HCT116 (cell line): ENCODE results near the gene PCDHGB3.

ENCODE experiments used
- ATF3 ChIP-seq: IDR thresholded peaks from 2 replicates; pipeline ENCODE4 v1.6.1; 2012
- CTCF ChIP-seq, 3 experiments: fragments of 200-600 bp in 1 of 3; sonication (generic) in 1 of 3; IDR thresholded peaks in 2 of 3; conservative IDR thresholded peaks in 1 of 3; 2 replicates each; pipeline ENCODE4 v1.5.1; 2012 to 2017; ENCODE audit warnings: low read depth in 2 of 3, low read length in 2 of 3, antibody characterized with exemption in 1 of 3, borderline replicate concordance in 1 of 3, control low read depth in 1 of 3, mild to moderate bottlenecking in 1 of 3, mixed read lengths in 1 of 3, mixed run types in 1 of 3, moderate library complexity in 1 of 3; ENCODE audit not compliant: insufficient read depth in 1 of 3
- EZH2 ChIP-seq: fragments of 200-600 bp; sonication (generic); IDR thresholded peaks from 2 replicates; pipeline ENCODE4 v1.6.1; 2017; ENCODE audit warnings: antibody characterized with exemption, mixed run types
- FOSL1 ChIP-seq: IDR thresholded peaks from 2 replicates; pipeline ENCODE4 v1.6.1; 2012; ENCODE audit warnings: low read depth
- JUND ChIP-seq: IDR thresholded peaks from 2 replicates; pipeline ENCODE4 v1.6.1; 2012
- MAX ChIP-seq: IDR thresholded peaks from 2 replicates; pipeline ENCODE4 v1.6.1; 2012
- POLR2A ChIP-seq: IDR thresholded peaks from 2 replicates; pipeline ENCODE4 v1.7.0; 2011; ENCODE audit warnings: borderline replicate concordance; ENCODE audit not compliant: insufficient read depth, insufficient read length; ENCODE audit errors: extremely low read depth
- REST ChIP-seq: IDR thresholded peaks from 2 replicates; pipeline ENCODE4 v1.6.1; 2012; ENCODE audit warnings: low read depth
- SP1 ChIP-seq: IDR thresholded peaks from 2 replicates; pipeline ENCODE4 v1.6.1; 2012; ENCODE audit warnings: low read depth
- SRF ChIP-seq: IDR thresholded peaks from 2 replicates; pipeline ENCODE4 v1.6.1; 2012; ENCODE audit warnings: low read depth
- ZBTB33 ChIP-seq: IDR thresholded peaks from 2 replicates; pipeline ENCODE4 v1.6.1; 2011; ENCODE audit warnings: mild to moderate bottlenecking, low read length, moderate library complexity; ENCODE audit not compliant: insufficient replicate concordance; ENCODE audit errors: extremely low read depth

GRCh38 chr5:141351591-141351990 is 18.5 kb upstream of the PCDHGB3 start:
- TF ChIP-seq EZH2 = no peak
- TF ChIP-seq POLR2A = no peak
- no peak for TF ChIP-seq CTCF (IDR thresholded peaks at IDR 0.05 in 2 of 3, conservative IDR thresholded peaks at IDR 0.05 in 1 of 3; ENCODE audit: borderline replicate concordance in 1 of 3, insufficient read depth in 1 of 3, low read depth in 2 of 3, low read length in 2 of 3)
- TF ChIP-seq SRF = no peak
- no peak for TF ChIP-seq ATF3
- no peak for TF ChIP-seq JUND
- TF ChIP-seq MAX = no peak
- no peak for TF ChIP-seq SP1
- TF ChIP-seq ZBTB33 = no peak
- no peak for TF ChIP-seq FOSL1
- no peak for TF ChIP-seq REST
